GM21390 (cell line): Measurements from ENCODE around the gene ADCY5.

Experiments used
- ATAC-seq: cut with Tn5 transposase; IDR thresholded peaks from one replicate; pipeline ENCODE4 v1.9.1; 2021; ENCODE audit not compliant: unreplicated experiment

Gene ADCY5

DNA sequence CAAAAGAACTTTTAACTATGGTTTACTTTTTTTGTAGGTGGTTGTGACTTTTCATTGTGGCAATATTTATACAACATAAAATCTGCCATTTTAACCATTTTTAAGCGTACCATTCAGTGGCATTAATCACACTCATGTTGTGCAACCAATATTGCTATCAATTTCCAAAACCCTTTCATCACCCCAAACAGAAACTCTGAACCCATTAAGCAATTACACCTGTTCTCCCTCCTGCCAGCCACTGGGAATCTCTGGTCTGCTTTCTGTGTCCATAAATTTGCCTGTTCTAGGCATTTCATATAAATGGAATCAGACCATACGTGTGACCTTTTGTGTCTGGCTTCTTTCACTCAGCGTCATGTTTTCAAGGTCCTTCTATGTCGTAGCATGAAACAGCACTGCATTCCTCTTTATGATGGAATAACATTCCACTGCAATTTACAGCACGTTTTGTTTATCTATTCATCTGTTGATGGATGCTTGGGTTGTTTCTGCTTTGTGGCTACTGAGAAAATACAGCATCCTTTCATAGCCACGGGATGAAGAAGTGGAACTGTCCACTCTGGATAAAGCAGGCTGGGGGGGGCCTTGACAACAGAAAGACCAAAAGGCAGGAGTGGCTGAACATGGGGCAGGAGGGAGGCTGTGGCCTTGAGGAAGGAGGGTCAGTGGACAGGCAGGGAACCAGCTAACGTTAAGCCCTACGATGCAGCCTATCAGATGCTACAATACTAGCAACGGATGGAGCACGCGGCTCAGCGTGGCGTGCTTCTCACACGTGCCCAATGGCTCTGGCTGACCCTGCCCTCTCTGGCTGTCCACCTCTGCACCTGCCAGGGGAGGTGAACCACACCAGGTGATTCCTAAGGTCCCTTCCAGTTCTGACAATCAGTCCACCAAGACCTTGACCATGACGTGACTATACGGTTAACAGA is 136.3 kb downstream of the ADCY5 start:
- ATAC-seq = no peak

DNA sequence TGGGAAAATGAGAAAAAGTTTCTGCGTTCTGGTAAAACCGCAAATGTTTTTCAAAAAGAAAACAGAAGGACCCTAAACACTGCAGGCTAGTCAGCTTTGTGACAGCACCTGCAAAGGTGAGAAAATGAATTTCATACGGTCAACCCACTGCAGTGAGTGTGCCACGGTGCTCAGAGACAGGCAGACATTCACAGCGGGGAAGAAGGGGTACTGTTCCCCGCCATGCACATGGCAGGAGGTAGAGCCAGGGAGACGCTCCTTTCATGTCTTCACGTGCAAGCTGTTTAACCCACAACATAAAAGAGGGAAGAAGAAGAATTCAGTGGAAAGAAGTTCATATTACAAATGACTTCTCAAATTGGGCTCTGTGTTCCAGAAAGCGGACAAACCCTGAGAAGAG is 137.7 kb downstream of the ADCY5 start:
- no peak for ATAC-seq

DNA sequence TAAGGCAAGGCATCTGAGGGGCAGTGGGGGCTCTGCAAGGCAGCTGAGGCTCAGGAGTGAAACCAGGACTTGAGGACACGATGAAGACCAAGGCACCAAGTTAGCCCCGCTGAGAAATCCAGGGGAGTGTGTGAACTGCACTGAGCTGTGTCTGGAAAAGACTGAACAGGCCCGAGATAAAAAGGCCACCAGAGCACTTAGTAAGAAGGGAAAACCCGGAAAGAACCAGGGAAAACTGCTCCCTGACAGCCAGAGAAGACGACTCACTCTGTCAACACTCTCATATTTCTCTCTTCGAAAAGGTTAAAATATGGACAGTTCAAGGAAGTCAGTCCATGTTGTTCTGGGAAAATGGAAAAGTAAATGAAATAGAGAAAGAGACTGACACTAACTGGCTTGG is 138.1 kb downstream of the ADCY5 start:
- ATAC-seq = no peak

DNA sequence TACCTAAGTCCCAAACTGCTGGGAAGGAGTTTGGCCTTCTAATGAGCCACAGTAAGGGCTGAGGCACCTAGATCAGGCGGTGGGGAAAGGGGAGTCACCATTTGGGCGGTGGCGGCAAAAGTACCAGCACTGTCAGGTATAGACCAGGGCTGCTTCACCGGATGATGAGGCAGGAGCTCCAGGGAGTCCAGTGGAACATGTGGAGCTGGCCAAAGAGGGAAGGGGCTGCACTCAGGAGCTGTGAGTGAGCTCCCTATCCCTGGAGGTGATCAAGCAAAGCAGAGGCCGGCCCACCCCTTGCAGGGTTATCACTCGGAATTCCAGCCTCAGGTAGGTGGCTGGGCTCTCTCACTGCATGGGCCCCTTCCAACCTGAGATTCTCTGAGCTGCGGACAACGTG is 138.7 kb downstream of the ADCY5 start:
- no peak for ATAC-seq

DNA sequence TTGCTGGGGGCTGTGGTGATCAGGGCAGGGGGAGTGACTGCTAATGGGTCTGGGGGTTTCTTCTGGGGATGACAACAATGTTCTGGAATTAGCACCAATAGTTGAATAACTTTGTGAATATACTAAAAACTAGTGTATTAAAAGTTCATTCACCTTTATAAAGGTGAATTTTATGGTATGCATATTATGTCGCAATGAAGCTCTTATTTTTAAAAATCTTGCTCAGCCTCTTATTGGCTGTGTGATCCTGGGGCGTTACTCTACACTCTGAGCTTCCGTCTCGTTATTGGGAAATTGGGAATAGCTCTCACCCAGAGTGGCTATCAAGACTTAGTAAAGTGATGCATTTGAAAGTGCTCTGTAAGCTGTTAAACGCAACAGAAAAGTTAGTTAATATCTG is 141.8 kb downstream of the ADCY5 start:
- no peak for ATAC-seq

- no peak for ATAC-seq
Observed at GRCh38 chr3:123305192-123305591, 143.7 kb downstream of the ADCY5 start.

DNA sequence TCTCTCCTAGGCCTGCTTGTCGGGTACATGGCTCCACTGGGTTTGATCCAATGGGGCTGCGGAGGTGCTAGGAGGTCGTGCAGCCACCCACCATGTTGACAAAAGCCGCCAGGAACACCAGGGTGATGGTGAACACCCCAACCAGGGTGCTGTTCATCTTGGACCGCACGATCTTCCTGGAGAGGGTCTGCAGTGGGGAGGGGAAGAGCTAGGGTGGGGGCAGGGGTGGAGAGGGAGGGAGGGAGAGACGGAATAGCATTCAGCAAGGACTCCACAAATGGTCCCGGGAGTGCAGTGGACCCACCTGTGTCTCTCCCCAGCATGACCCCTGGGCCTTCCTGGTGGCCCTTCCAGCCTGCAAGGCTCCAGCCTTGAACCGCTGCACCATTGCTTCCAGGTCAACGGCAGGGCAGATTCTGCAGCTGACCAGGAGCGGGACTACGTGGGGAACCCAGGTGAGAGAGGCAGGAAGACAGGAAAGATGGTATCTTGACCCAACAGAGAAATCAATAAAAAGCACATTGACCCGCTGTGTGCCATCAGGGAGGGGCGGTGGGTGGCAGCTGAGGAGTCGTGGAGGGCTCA is 144.8 kb downstream of the ADCY5 start:
- ATAC-seq = no peak

DNA sequence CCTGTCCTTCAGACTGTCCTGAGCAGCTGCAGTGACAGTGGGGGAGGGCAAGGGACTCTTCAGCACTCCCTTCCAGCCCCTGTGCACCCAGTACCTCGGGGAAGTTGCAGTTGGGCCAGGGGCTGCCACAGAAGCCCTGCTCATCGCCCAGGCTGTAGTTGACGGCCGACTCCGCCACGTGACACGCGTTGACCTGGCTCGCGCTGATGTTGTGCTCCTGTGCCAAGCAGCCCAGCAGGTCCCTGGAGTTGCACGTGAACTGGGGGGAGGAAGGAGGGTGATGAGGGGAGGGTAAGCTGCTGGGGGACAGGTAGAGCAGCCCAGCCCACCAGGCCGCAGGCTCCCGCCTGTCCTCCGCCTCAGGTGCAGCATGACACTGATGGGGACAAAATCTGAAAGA is 145.9 kb downstream of the ADCY5 start:
- ATAC-seq = no peak

DNA sequence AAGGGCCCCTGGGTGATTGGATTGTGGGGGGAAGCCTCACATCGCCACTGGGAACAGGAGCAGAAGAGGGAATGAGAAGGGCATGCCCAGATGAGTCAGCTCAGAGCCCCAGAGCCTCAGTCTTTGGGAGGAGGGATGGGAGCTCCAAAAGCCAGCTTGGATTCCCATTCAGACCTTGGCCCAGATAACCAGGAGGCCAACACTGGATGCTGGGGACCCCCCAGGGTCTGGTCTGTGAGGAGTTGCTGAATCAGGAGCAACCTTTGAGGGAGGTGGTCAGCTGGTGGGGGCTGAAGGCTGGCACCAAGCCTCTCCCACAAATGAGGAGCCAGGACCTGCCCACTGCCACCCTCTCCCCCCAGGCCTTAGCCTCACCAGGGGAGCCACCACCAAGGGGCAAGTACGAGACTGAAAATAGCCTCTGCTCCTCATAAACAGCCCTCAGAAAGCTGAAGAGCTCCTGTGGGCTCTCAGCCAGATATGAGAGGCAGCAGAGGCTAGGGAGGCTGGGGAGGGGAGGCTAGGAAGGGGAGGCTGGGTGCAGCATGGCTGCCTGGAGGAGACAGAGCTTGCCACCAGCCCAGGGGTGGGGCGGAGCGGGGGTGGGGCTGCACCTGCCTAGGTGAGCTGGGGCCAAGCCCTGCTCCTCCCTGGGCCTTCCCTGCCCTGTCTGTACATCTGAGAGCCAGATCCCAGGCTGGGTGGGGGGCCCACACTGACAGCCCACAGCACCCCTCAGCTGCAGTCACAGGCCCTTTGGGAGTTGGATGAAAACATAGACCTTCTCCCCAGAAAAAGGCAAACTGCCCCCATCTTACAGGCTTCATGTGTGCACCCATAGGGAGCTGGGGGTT is 147.3 kb downstream of the ADCY5 start:
- no peak for ATAC-seq

DNA sequence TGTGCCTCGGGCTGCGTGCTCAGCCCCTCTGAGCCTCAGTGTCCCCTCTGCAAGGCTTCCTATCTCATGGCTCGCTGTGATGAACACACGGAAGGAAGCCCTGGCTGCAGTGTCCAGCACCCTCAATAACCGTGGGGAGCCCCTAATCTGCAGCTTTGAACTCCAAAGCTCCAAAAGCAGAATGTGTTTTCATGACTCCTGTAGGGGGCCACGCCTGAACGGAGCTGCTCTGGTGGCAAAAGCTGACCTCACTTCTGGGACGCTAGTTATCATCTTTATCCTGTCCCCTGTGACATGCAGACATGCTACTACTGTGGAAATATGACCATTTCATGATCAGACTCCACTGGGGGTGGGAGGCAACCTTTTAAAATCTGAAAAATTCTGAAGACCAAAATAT is 148.3 kb downstream of the ADCY5 start:
- ATAC-seq = no peak

- no peak for ATAC-seq
Observed at GRCh38 chr3:123300056-123300455, 148.8 kb downstream of the ADCY5 start.

GRCh38 chr3:123299581-123299980 is 149.3 kb downstream of the ADCY5 start:
- no peak for ATAC-seq

- ATAC-seq = no peak
Observed at GRCh38 chr3:123298903-123299302, 150.0 kb downstream of the ADCY5 start.

DNA sequence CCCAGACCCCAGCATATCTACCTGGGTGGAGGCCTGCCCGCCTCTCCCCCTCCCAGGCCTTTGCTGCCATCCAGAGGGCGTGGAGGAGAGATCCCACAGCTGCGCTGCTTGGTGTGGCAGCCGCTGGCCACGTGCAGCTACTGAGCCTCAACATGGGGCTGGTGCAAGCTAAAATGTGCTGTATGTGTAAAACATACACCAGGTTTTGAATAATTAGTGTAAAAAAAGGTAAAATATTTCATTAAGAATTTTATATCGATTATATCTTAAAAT is 151.3 kb downstream of the ADCY5 start:
- ATAC-seq = no peak

GRCh38 chr3:123296836-123297626 is 151.9 kb downstream of the ADCY5 start:
- no peak for ATAC-seq

GRCh38 chr3:123296261-123296660 is 152.6 kb downstream of the ADCY5 start:
- no peak for ATAC-seq

- ATAC-seq = no peak
Observed at GRCh38 chr3:123295901-123296250, 153.0 kb downstream of the ADCY5 start.

DNA sequence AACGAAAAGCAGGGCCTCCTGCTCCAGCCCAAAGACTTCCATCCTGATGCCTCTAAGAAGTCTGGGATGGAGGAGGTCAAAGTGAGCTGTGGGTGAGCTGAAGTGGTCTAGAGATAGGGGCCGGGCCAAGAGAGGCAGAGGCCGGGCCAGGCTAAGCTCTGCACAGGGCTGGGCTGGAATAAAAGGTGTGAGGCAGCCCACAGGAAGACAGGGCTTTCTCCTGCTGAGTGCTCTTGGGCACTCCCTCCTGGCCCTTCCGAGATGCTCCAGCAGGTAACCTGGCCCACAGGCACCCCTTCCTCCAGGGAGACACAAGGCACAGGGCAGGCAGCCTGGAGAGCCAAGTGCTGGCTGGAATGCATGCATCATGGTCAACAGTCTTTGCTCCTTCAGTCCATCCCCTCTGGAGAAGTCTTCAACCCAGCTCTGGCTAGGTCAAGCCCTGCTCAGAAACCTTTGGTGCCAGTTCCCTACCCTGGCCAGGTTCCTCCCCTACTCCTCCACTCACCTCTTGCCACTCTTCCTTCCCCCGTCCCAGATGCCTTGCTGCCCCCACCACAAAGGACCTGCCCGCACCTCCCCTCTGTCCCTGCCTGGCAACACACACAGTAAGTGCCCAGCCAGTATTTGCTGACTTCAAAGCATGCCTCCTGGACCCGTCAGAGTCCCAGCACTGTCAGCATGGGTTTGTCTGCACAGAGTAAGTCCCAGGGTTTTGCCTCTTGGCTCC is 153.6 kb downstream of the ADCY5 start:
- ATAC-seq = no peak

DNA sequence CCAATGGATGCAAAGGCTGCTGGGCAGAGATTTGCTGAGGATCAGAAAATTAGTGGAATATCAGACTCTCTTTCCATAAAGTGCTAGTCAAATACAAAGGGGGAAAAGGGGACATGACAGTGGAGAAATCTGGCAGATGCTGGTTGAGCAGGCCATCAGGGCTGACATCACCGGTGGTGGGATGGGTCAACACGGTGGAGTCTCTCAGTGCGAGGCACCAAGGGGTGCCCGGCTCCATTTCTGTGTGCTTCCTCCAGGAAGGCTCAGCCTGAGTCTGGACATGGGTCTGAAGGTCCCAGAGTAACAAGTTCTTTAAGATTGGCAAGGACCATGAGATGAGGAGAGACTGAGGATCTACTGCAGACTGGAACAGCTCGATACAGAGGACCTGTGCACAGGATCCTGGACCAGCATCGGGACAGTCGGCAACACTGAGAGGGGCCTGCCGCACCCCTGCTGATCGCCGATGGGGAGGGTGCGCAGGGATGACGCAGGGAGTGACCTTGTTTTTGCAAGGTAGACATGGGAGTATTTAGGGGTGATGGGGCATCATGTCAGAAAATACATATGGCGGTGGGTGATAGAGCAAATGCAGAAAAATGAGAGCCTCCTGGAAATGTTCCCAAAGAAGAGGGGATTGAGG is 154.5 kb downstream of the ADCY5 start:
- no peak for ATAC-seq
